IMR-90 (cell line): ENCODE data around the gene TSPEAR. TPM values are rescaled to one million over a fixed set of nuclear protein-coding genes. Genes with fewer than 3 reads are reported as not detected.
"Not testable (repeated sequence)": the region's sequence is repeated elsewhere in the genome, so short reads cannot be mapped to it uniquely, and the experiment has no call there.

Experiments
- ATAC-seq: fragments of 200-7000 bp; cut with Tn5 transposase; 2 replicates; pipeline ENCODE4 v1.9.1; 2020; ENCODE audit warnings: low read depth, mild to moderate bottlenecking, moderate library complexity
- BruUV-seq: library from RNA; stranded (reverse); fragments of 400-500 nt; replicated peaks from 2 replicates; lab custom pipeline; 2021; lab: Mats Ljungman, UMichigan
- CTCF ChIA-PET: fragments of 300-600 bp; formaldehyde crosslinking; extraction: SDS; loops from one replicate; lab custom pipeline; 2021; ENCODE audit warnings: antibody characterized with exemption; lab: Yijun Ruan, JAX
- POLR2A ChIA-PET: fragments of 300-600 bp; sonication (Branson Sonifier 250); formaldehyde crosslinking; loops from one replicate; lab custom pipeline; 2022; ENCODE audit warnings: antibody characterized with exemption; ENCODE audit not compliant: unreplicated experiment; lab: Charles Lee
- DNase-seq: peaks from one replicate; pipeline ENCODE4 v3.0.0; 2013
- H2AFZ ChIP-seq: replicated peaks from 2 replicates; pipeline ENCODE3; 2013; ENCODE audit warnings: low read length, mild to moderate bottlenecking; ENCODE audit not compliant: poor library complexity
- H2AK5ac ChIP-seq: 2 replicates; pipeline ENCODE4 v1.6.1; 2013; ENCODE audit warnings: low read depth, low read length, inconsistent platforms
- H2AK9ac ChIP-seq: replicated peaks from 2 replicates; pipeline ENCODE3; 2013; ENCODE audit warnings: mild to moderate bottlenecking, low read depth, low read length, moderate library complexity; ENCODE audit not compliant: poor library complexity
- H2BK120ac ChIP-seq: 2 replicates; pipeline ENCODE4 v1.6.1; 2013; ENCODE audit warnings: low read depth, low read length, inconsistent platforms
- H2BK15ac ChIP-seq: 3 replicates; pipeline ENCODE4 v1.6.1; 2013; ENCODE audit warnings: low read depth, low read length, inconsistent platforms
- H2BK20ac ChIP-seq: 2 replicates; pipeline ENCODE4 v1.6.1; 2013; ENCODE audit warnings: low read depth, mild to moderate bottlenecking, inconsistent platforms, low read length, moderate library complexity
- H2BK5ac ChIP-seq: 2 replicates; pipeline ENCODE4 v1.6.1; 2013; ENCODE audit warnings: mild to moderate bottlenecking, low read depth, low read length, inconsistent platforms; ENCODE audit not compliant: poor library complexity, severe bottlenecking
- H3K14ac ChIP-seq: replicated peaks from 2 replicates; pipeline ENCODE4 v1.6.1; 2013; ENCODE audit warnings: low read depth, low read length, inconsistent platforms
- H3K18ac ChIP-seq: 2 replicates; pipeline ENCODE4 v1.6.1; 2013; ENCODE audit warnings: low read depth, low read length, control low read depth
- H3K23ac ChIP-seq: 2 replicates; pipeline ENCODE4 v1.6.1; 2013; ENCODE audit warnings: low read depth, low read length, inconsistent platforms
- H3K27ac ChIP-seq: 2 replicates; pipeline ENCODE4 v1.5.1; 2013; ENCODE audit warnings: mild to moderate bottlenecking, control low read depth, low read length; ENCODE audit not compliant: insufficient read depth
- H3K27me3 ChIP-seq: 2 replicates; pipeline ENCODE4 v1.6.1; 2013; ENCODE audit warnings: low read length; ENCODE audit not compliant: control insufficient read depth, insufficient read depth
- H3K36me3 ChIP-seq: 2 replicates; pipeline ENCODE4 v1.6.1; 2013; ENCODE audit warnings: low read length, mixed read lengths; ENCODE audit not compliant: control insufficient read depth, insufficient read depth
- H3K4ac ChIP-seq: 2 replicates; pipeline ENCODE4 v1.6.1; 2013; ENCODE audit warnings: low read depth, low read length, inconsistent platforms
- H3K4me1 ChIP-seq: 2 replicates; pipeline ENCODE4 v1.6.1; 2013; ENCODE audit warnings: low read length, mixed read lengths; ENCODE audit not compliant: control insufficient read depth, insufficient read depth
- H3K4me2 ChIP-seq: 2 replicates; pipeline ENCODE4 v1.6.1; 2013; ENCODE audit warnings: low read depth, mild to moderate bottlenecking, control low read depth, low read length, moderate library complexity
- H3K4me3 ChIP-seq: 2 replicates; pipeline ENCODE4 v1.5.1; 2013; ENCODE audit warnings: low read depth, mild to moderate bottlenecking, control low read depth, low read length, moderate library complexity; ENCODE audit not compliant: insufficient read depth
- H3K56ac ChIP-seq: 2 replicates; pipeline ENCODE4 v1.6.1; 2013; ENCODE audit warnings: low read length, inconsistent platforms; ENCODE audit not compliant: insufficient read depth; ENCODE audit errors: extremely low read depth
- H3K79me1 ChIP-seq, 2 experiments: 2 replicates each; pipeline ENCODE4 v1.6.1; 2013; ENCODE audit warnings: low read length in 2 of 2, inconsistent platforms in 1 of 2, low read depth in 1 of 2
- H3K9ac ChIP-seq: 2 replicates; pipeline ENCODE4 v1.6.1; 2013; ENCODE audit warnings: low read depth, low read length, control low read depth
- H3K9me1 ChIP-seq: 2 replicates; pipeline ENCODE4 v1.6.1; 2013; ENCODE audit warnings: low read length, inconsistent platforms; ENCODE audit not compliant: insufficient read depth
- H3K9me3 ChIP-seq: 2 replicates; pipeline ENCODE4 v1.6.1; 2013; ENCODE audit warnings: low read length; ENCODE audit not compliant: control insufficient read depth, insufficient read depth
- H4K20me1 ChIP-seq: 2 replicates; pipeline ENCODE4 v1.6.1; 2013; ENCODE audit warnings: low read length, inconsistent platforms; ENCODE audit not compliant: insufficient read depth
- H4K5ac ChIP-seq: 2 replicates; pipeline ENCODE4 v1.6.1; 2013; ENCODE audit warnings: mild to moderate bottlenecking, low read depth, low read length, control low read depth
- H4K8ac ChIP-seq, 2 experiments: 2 replicates each; pipeline ENCODE4 v1.6.1; 2013; ENCODE audit warnings: low read depth in 2 of 2, low read length in 2 of 2, control low read depth in 1 of 2, inconsistent platforms in 1 of 2
- H4K91ac ChIP-seq: 2 replicates; pipeline ENCODE4 v1.6.1; 2013; ENCODE audit warnings: low read depth, low read length, inconsistent platforms; ENCODE audit not compliant: insufficient read depth
- CHD1 ChIP-seq: IDR thresholded peaks from 2 replicates; pipeline ENCODE4 v1.6.1; 2012; ENCODE audit warnings: low read depth, low read length, improper control_type of control experiment
- MAFK ChIP-seq: IDR thresholded peaks from 2 replicates; pipeline ENCODE4 v1.6.1; 2012; ENCODE audit warnings: low read depth, low read length, improper control_type of control experiment
- MXI1 ChIP-seq: IDR thresholded peaks from 2 replicates; pipeline ENCODE4 v1.6.1; 2012; ENCODE audit warnings: low read depth, mild to moderate bottlenecking, low read length, moderate library complexity, borderline replicate concordance
- RFX5 ChIP-seq: IDR thresholded peaks from 2 replicates; pipeline ENCODE4 v1.8.0; 2012; ENCODE audit warnings: low read depth, mild to moderate bottlenecking, low read length, moderate library complexity
- SMC3 ChIP-seq: fragments of 150-350 bp; IDR thresholded peaks from 2 replicates; pipeline ENCODE4 v1.6.1; 2016; ENCODE audit warnings: low read depth, mild to moderate bottlenecking, antibody characterized with exemption, low read length, moderate library complexity
- WGBS, 2 experiments: methylation state at CpG; one replicate each; pipeline versions ENCODE4 v1.1.5 to v1.1.7; 2013; ENCODE audit warnings: missing lambda C conversion rate in 2 of 2; ENCODE audit not compliant: insufficient read length in 1 of 2; ENCODE audit errors: extremely low coverage in 2 of 2; 5-methylcytosine and 5-hydroxymethylcytosine counted together
- dilution Hi-C: fragments of 300-500 bp; cut with HindIII; formaldehyde crosslinking; loops from one replicate; pipeline ENCODE4 v1.14.3; 2018; ENCODE audit warnings: low sequenced_read_pairs; ENCODE audit not compliant: unreplicated experiment
- in situ Hi-C: fragments of 300-500 bp; cut with MboI; formaldehyde crosslinking; loops from 3 replicates; pipeline ENCODE4 v1.14.3; 2019; ENCODE audit warnings: low sequenced_read_pairs, inconsistent platforms, mixed read lengths
- intact Hi-C: fragments of 100-400 bp; cut with micrococcal nuclease; formaldehyde crosslinking; loops from 2 replicates; pipeline ENCODE4 v1.10.0; 2022
- polyA plus RNA-seq, 3 experiments: library from polyadenylated mRNA; depleted of rRNA; stranded (reverse); fragments of >200 nt; gene quantifications; 2 replicates each; pipeline ENCODE4 v1.2.3, GENCODE V29; 2012; ENCODE audit warnings: low replicate concordance in 1 of 3
- total RNA-seq: library from RNA; depleted of rRNA; stranded (reverse); fragments of >200 nt; gene quantifications from 2 replicates; pipeline ENCODE4 v1.2.3, GENCODE V29; 2012
- TF ChIP-seq, protein P1 (sequence below): conservative IDR thresholded peaks from 2 replicates; pipeline ENCODE4 v1.5.1; 2012; ENCODE audit warnings: mild to moderate bottlenecking, low read depth, low read length, improper control_type of control experiment

TSPEAR gene
- total and polyA plus RNA-seq, 2 of the 4 experiments (the other 2 are of a cell fraction), result not detected

DNA sequence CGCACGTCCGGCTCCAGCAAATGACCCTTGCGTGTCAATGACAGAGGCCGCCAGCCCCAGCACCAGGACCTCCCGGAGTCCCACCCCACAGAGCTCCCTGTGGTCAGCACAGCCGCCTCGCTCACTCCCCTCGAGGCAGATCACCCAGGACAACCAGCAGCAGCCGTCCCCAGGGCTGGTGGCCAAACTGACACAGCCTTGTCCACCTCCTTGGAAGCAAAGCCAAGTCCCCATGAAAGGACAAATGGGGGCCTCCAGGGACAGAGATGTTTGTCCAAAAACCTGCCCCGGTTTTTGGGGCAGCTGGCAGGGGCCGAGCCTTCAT lies 72.1 kb downstream of the TSPEAR start:
- Histone ChIP-seq H2BK15ac (no peak overlapping the region), H2BK20ac (no peak overlapping the region), H4K20me1 (no peaks in the 10 kb centered on the region), H3K23ac (no peak overlapping the region), H3K4me1 (no peaks in the 10 kb centered on the region), H3K56ac (no peak overlapping the region), H3K9me1 (no peaks in the 10 kb centered on the region), H4K5ac (no peak overlapping the region), H2AK5ac (no peak overlapping the region), H3K4me3 (no peak overlapping the region), H3K27me3 (no peaks in the 10 kb centered on the region; the same call in 1 of the 2 replicates), H3K18ac (no peak overlapping the region), H2BK120ac (no peak overlapping the region), H3K4ac (no peak overlapping the region), H4K91ac (no peak overlapping the region), H3K14ac (no peak overlapping the region), H4K8ac (no peak overlapping the region), H3K79me1 (no peaks in the 10 kb centered on the region), H3K36me3 (no peaks in the 10 kb centered on the region), H3K9ac (no peak overlapping the region), H2AK9ac (no peak overlapping the region), H3K27ac (no peak overlapping the region), H2BK5ac (no peak overlapping the region), H3K9me3 (peaks cover 10% of the 10 kb centered on the region), H2AFZ (no peak overlapping the region), H3K4me2 (no peak overlapping the region)
- BruUV-seq, result no TSS peak
- intact Hi-C loops (no loop called here), dilution Hi-C loops (no loop called here), in situ Hi-C loops (no loop called here)
- POLR2A ChIA-PET, result no interaction called here
- ATAC-seq (no peak), DNase-seq (no peak)
- WGBS, 2 experiments, result 61% methylated on average over 6 of the region's 12 CpGs; no CpG with 5 or more reads in 1 of the 2 experiments
- TF ChIP-seq, protein P1, sequence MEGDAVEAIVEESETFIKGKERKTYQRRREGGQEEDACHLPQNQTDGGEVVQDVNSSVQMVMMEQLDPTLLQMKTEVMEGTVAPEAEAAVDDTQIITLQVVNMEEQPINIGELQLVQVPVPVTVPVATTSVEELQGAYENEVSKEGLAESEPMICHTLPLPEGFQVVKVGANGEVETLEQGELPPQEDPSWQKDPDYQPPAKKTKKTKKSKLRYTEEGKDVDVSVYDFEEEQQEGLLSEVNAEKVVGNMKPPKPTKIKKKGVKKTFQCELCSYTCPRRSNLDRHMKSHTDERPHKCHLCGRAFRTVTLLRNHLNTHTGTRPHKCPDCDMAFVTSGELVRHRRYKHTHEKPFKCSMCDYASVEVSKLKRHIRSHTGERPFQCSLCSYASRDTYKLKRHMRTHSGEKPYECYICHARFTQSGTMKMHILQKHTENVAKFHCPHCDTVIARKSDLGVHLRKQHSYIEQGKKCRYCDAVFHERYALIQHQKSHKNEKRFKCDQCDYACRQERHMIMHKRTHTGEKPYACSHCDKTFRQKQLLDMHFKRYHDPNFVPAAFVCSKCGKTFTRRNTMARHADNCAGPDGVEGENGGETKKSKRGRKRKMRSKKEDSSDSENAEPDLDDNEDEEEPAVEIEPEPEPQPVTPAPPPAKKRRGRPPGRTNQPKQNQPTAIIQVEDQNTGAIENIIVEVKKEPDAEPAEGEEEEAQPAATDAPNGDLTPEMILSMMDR, result no peak
- no peak for TF ChIP-seq SMC3
- no peak for TF ChIP-seq MXI1
- TF ChIP-seq MAFK, result no peak
- no peak for TF ChIP-seq CHD1
- TF ChIP-seq RFX5, result no peak
- CTCF ChIA-PET, result no interaction called here

DNA sequence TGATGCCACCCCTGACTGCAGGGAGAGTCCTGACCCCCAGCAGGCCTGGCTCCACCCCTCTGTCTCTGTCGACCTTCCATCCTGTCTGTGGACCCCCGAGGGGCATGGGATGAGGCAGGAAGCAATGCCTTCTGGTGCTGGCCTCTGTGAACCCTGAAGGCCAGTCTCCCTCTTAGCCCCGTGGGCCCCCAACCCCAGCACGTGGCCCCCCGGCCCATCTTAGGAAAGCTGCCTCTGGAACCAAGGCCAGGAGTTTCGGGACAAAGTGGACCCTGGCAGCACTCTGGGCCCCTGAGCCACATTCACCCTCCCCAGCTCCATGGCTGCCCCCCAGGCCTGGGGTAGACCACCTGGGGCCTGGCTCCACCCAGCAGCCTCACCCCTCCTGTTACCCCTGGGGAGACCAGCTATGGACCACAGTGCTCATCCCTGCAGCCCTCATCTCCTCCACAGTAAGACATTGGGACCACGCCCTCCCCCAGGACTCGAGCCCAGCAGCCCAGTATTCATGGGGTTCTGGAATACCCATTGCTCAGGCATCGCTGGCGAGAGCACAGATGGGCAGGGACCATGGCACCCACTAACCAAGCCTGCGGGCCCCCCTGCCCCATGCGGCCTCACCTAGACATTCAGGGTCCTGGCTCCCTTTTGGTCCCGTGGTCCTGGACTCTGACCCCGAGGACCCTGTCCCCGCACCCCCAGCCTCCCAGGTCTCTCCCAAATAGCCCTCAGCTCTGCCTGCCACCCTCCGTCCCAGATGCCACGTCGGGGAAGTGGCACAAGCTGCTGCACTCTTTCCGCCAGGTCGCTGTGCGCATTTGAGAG lies 72.7 kb downstream of the TSPEAR start:
- H4K91ac ChIP-seq, in situ Hi-C loops, H2AK9ac ChIP-seq, H2BK15ac ChIP-seq, H3K14ac ChIP-seq, H4K20me1 ChIP-seq, H4K5ac ChIP-seq, H3K79me1 ChIP-seq, H3K18ac ChIP-seq, DNase-seq, H3K4ac ChIP-seq, H3K9me3 ChIP-seq, H3K27me3 ChIP-seq, H2BK120ac ChIP-seq, H2AFZ ChIP-seq, H3K27ac ChIP-seq, H3K56ac ChIP-seq, H4K8ac ChIP-seq, H2BK5ac ChIP-seq, H3K36me3 ChIP-seq, ATAC-seq, H3K9me1 ChIP-seq, H2BK20ac ChIP-seq, POLR2A ChIA-PET, intact Hi-C loops, H3K9ac ChIP-seq, dilution Hi-C loops, H3K4me2 ChIP-seq, H3K4me3 ChIP-seq, H3K4me1 ChIP-seq, CTCF ChIA-PET, H2AK5ac ChIP-seq, H3K23ac ChIP-seq, BruUV-seq: not testable (repeated sequence)
- WGBS, 2 experiments, result 82% methylated on average over 9 of the region's 21 CpGs; no CpG with 5 or more reads in 1 of the 2 experiments
